H1 (cell line): ENCODE results near the gene CACNA1G. TPM values are rescaled to one million over a fixed set of nuclear protein-coding genes. Genes with fewer than 3 reads are reported as not detected.

Experiments
- CBX8 ChIP-seq: fragments of 300-800, 300-1000 bp; sonication (generic); IDR thresholded peaks from 2 replicates; pipeline ENCODE4 v1.7.1; 2016; ENCODE audit warnings: low read depth, low read length, borderline replicate concordance
- EP300 ChIP-seq, 2 experiments: IDR thresholded peaks; 1 replicate in 1 of 2; 2 replicates in 1 of 2; pipeline ENCODE4 v1.6.1; 2011 to 2012; ENCODE audit warnings: low read depth in 2 of 2, low read length in 2 of 2, mild to moderate bottlenecking in 2 of 2, borderline replicate concordance in 1 of 2, inconsistent platforms in 1 of 2, moderate library complexity in 1 of 2
- NRF1 ChIP-seq: IDR thresholded peaks from 2 replicates; pipeline ENCODE4 v1.6.1; 2011; ENCODE audit warnings: mild to moderate bottlenecking, low read depth, low read length, improper control_type of control experiment
- POU5F1 ChIP-seq: IDR thresholded peaks from 2 replicates; pipeline ENCODE4 v1.6.1; 2011; ENCODE audit warnings: low read depth, mild to moderate bottlenecking, low read length, moderate library complexity
- RNF2 ChIP-seq: fragments of 200-900, 300-1000 bp; sonication (generic); IDR thresholded peaks from 2 replicates; pipeline ENCODE4 v1.7.1; 2016; ENCODE audit warnings: borderline replicate concordance, low read depth, mild to moderate bottlenecking, antibody characterized with exemption, low read length; ENCODE audit not compliant: poor library complexity, severe bottlenecking; ENCODE audit errors: missing control alignments
- ZNF274 ChIP-seq: IDR thresholded peaks from 2 replicates; pipeline ENCODE4 v1.7.0; 2012; ENCODE audit warnings: low read length, borderline replicate concordance; ENCODE audit errors: extremely low read depth
- polyA plus RNA-seq, 7 experiments: library from polyadenylated mRNA; depleted of rRNA in 3 of 7; stranded (reverse) in 5 of 7; unstranded in 2 of 7; fragments of >200 nt in 5 of 7; fragments of 200-250 nt in 2 of 7; gene quantifications; 1 replicate in 5 of 7; 2 replicates in 1 of 7; 4 replicates in 1 of 7; pipeline versions ENCODE4 v1.2.1 to v1.2.3, GENCODE V29; 2011 to 2013; ENCODE audit warnings: missing spikeins in 2 of 7, mixed read lengths in 2 of 7
- total RNA-seq: library from RNA; stranded (reverse); fragmentation: NEBNext Ultra II Directional; extraction: Animal tissue kit (Norgen Biotek cat#: 25700); gene quantifications from 2 replicates; pipeline ENCODE4 v1.2.1, GENCODE V29; 2021

Gene CACNA1G
- total and polyA plus RNA-seq, 2 of the 8 experiments (the other 6 are each of a cell fraction or from before 2014, with no cell fraction given) = 2.9 to 4.9 TPM

GRCh38 chr17:50560931-50561745 is 623 bp downstream of the CACNA1G start (continued):
- TF ChIP-seq EP300 (IDR thresholded peaks at IDR 0.05; ENCODE audit: borderline replicate concordance in 1 of 2, low read depth in 2 of 2, low read length in 2 of 2) = no peak
- TF ChIP-seq CBX8 = no peak
- no peak for TF ChIP-seq RNF2
- no peak for TF ChIP-seq ZNF274
- no peak for TF ChIP-seq NRF1
- TF ChIP-seq POU5F1 = no peak
